ENCODE measurements around the gene OGFR. TPM values are rescaled to one million over a fixed set of nuclear protein-coding genes. Genes with fewer than 3 reads are reported as not detected.

Gene OGFR
- total RNA-seq, 1 experiment from 2014 or later: 78.9 TPM

- Histone ChIP-seq H3K9me3 (ENCODE audit: low read length) (no peaks in the 10 kb centered on the region), H3K4me3 (ENCODE audit: low read length) (no peak overlapping the region), H3K9me2 (replicated peaks; ENCODE audit: low read length) (no peaks in the 10 kb centered on the region), H3K4me1 (ENCODE audit: insufficient read depth, low read length) (peaks cover 33% of the 10 kb centered on the region), H4K20me1 (ENCODE audit: low read length) (no peaks in the 10 kb centered on the region), H3K27ac (ENCODE audit: low read length) (no peak overlapping the region), H3K9ac (ENCODE audit: low read length) (no peak overlapping the region), H3K4me2 (ENCODE audit: low read length) (peak overlapping the region; percentile 83), H3K79me2 (ENCODE audit: low read length) (no peaks in the 10 kb centered on the region), H3K36me3 (ENCODE audit: low read depth, low read length) (peaks cover 5% of the 10 kb centered on the region), H2AFZ (ENCODE audit: low read length) (no peak overlapping the region), H3F3A (ENCODE audit: low read length, unreplicated experiment) (no peaks in the 10 kb centered on the region), H3K27me3 (ENCODE audit: low read length) (peaks cover 19% of the 10 kb centered on the region)
- ChIA-PET POLR2A (ENCODE audit: unreplicated experiment) (interaction anchor here (0.6 kb wide), 1 partner anchor 77 kb away, joined by 3 read pairs; no protein-coding TSS in a partner anchor), CTCF (interaction anchor here (0.9 kb wide), 1 partner anchor 46 kb away, joined by 6 read pairs; the partner anchor contains the start of gene TCFL5)
- BruUV-seq (replicated peaks): no TSS peak
- TF ChIP-seq EZH2phosphoT487 (IDR thresholded peaks at IDR 0.05; ENCODE audit: borderline replicate concordance, low read length) (no peak), CTCF (conservative IDR thresholded peaks at IDR 0.05; ENCODE audit: low read depth, low read length) (no peak), EZH2 (IDR thresholded peaks at IDR 0.05; ENCODE audit: low read length, unreplicated experiment) (no peak)
- DNase-seq: peak; percentile 69
- intact Hi-C loops (cut with micrococcal nuclease): no loop called here
- ATAC-seq: peak; percentile 66
Observed at GRCh38 chr20:62815066-62815991, 10.7 kb downstream of the OGFR start.

- TF ChIP-seq CTCF (conservative IDR thresholded peaks at IDR 0.05; ENCODE audit: low read depth, low read length) (no peak), EZH2phosphoT487 (IDR thresholded peaks at IDR 0.05; ENCODE audit: borderline replicate concordance, low read length) (peak; percentile 42; the same call in 1 of the 2 replicates), EZH2 (IDR thresholded peaks at IDR 0.05; ENCODE audit: low read length, unreplicated experiment) (peak; percentile 76)
- Histone ChIP-seq H3K36me3 (ENCODE audit: low read depth, low read length) (no peaks in the 10 kb centered on the region; the same call in 1 of the 2 replicates), H3K27me3 (ENCODE audit: low read length) (peaks cover 19% of the 10 kb centered on the region), H3K4me2 (ENCODE audit: low read length) (peak overlapping the region; percentile 83), H3K9me3 (ENCODE audit: low read length) (no peaks in the 10 kb centered on the region), H4K20me1 (ENCODE audit: low read length) (no peaks in the 10 kb centered on the region), H3K4me1 (ENCODE audit: insufficient read depth, low read length) (peaks cover 33% of the 10 kb centered on the region), H3F3A (ENCODE audit: low read length, unreplicated experiment) (no peaks in the 10 kb centered on the region), H3K27ac (ENCODE audit: low read length) (no peak overlapping the region), H3K4me3 (ENCODE audit: low read length) (peak overlapping the region; percentile 64), H3K79me2 (ENCODE audit: low read length) (no peaks in the 10 kb centered on the region), H2AFZ (ENCODE audit: low read length) (peak overlapping the region; percentile 48; the same call in 1 of the 2 replicates), H3K9me2 (replicated peaks; ENCODE audit: low read length) (no peaks in the 10 kb centered on the region), H3K9ac (ENCODE audit: low read length) (no peak overlapping the region)
- BruUV-seq (replicated peaks): no TSS peak
- POLR2A ChIA-PET (ENCODE audit: unreplicated experiment): no interaction called here
- ATAC-seq (no peak), DNase-seq (no peak)
- CTCF ChIA-PET: interaction anchor here (0.8 kb wide), 1 partner anchor 31 kb away, joined by 4 read pairs; no protein-coding TSS in a partner anchor
- intact Hi-C loops (cut with micrococcal nuclease): no loop called here
Observed at GRCh38 chr20:62816031-62816883, 11.6 kb downstream of the OGFR start.

Data from PC-3 (cell line).